CD4-positive, alpha-beta memory T cell (primary cell): ENCODE data around the gene NR3C2. TPM values are rescaled to one million over a fixed set of nuclear protein-coding genes. Genes with fewer than 3 reads are reported as not detected.

Source experiments
- CTCF ChIA-PET: fragments of 350-600 bp; sonication (Branson Sonifier 250); formaldehyde crosslinking; loops from one replicate; lab custom pipeline; 2021; ENCODE audit warnings: inconsistent platforms; ENCODE audit not compliant: partially characterized antibody; lab: Charles Lee
- POLR2A ChIA-PET: fragments of 350-600 bp; sonication (Branson Sonifier 250); formaldehyde crosslinking; loops from one replicate; lab custom pipeline; 2021; ENCODE audit not compliant: partially characterized antibody; lab: Charles Lee
- DNase-seq, 5 donors: peaks; one replicate each; pipeline versions ENCODE4 v3.0.0 to v3.0.0-alpha.2; 2020 to 2022; ENCODE audit warnings: mixed read lengths in 1 of 5
- H3K27ac ChIP-seq: one replicate; pipeline ENCODE4 v1.7.0; 2013; ENCODE audit warnings: low read depth, low read length
- H3K27me3 ChIP-seq: 2 replicates; pipeline ENCODE4 v1.7.0; 2013; ENCODE audit warnings: mild to moderate bottlenecking, low read length, moderate library complexity; ENCODE audit not compliant: insufficient read depth
- H3K36me3 ChIP-seq: 2 replicates; pipeline ENCODE4 v1.7.0; 2013; ENCODE audit warnings: mild to moderate bottlenecking, low read length, moderate library complexity; ENCODE audit not compliant: insufficient read depth
- H3K4me1 ChIP-seq: 2 replicates; pipeline ENCODE4 v1.7.0; 2013; ENCODE audit warnings: mild to moderate bottlenecking, low read length, moderate library complexity; ENCODE audit not compliant: insufficient read depth
- H3K4me3 ChIP-seq, 2 donors: one replicate each; pipeline ENCODE4 v1.7.0; 2013; ENCODE audit warnings: low read length in 2 of 2, mild to moderate bottlenecking in 1 of 2
- H3K9me3 ChIP-seq, 2 donors: one replicate each; pipeline ENCODE4 v1.7.0; 2013; ENCODE audit warnings: low read length in 2 of 2, control low read depth in 1 of 2; ENCODE audit not compliant: control insufficient read depth in 1 of 2
- H3K27ac Mint-ChIP-seq, 7 donors: one replicate each; pipeline ENCODE4 v1.8.0; 2020 to 2021; ENCODE audit warnings: mixed read lengths in 7 of 7, mild to moderate bottlenecking in 6 of 7, inconsistent platforms in 3 of 7, moderate library complexity in 3 of 7
- H3K27me3 Mint-ChIP-seq, 2 donors: one replicate each; pipeline ENCODE4 v1.8.0; 2020 to 2021; ENCODE audit warnings: mixed read lengths in 2 of 2
- H3K36me3 Mint-ChIP-seq, 2 donors: one replicate each; pipeline ENCODE4 v1.8.0; 2020 to 2021; ENCODE audit warnings: mixed read lengths in 2 of 2, inconsistent platforms in 1 of 2, mild to moderate bottlenecking in 1 of 2
- H3K4me1 Mint-ChIP-seq, 4 donors: one replicate each; pipeline ENCODE4 v1.8.0; 2020 to 2021; ENCODE audit warnings: mixed read lengths in 4 of 4, mild to moderate bottlenecking in 1 of 4
- H3K4me3 Mint-ChIP-seq, 8 donors: one replicate each; pipeline ENCODE4 v1.8.0; 2020 to 2021; ENCODE audit warnings: mixed read lengths in 8 of 8, mild to moderate bottlenecking in 7 of 8, moderate library complexity in 6 of 8, inconsistent platforms in 3 of 8
- H3K9me3 Mint-ChIP-seq, 8 donors: one replicate each; pipeline ENCODE4 v1.8.0; 2020 to 2021; ENCODE audit warnings: mixed read lengths in 8 of 8, mild to moderate bottlenecking in 5 of 8, inconsistent platforms in 3 of 8, moderate library complexity in 1 of 8
- intact Hi-C: fragments of 100-400 bp; cut with micrococcal nuclease; formaldehyde crosslinking; loops from one replicate; pipeline ENCODE4 v1.15.1; 2023
- polyA plus RNA-seq, 2 donors: library from polyadenylated mRNA; unstranded; fragments of 300-500 nt; fragmentation: Illumina TruSeq; gene quantifications; one replicate each; pipeline ENCODE4 v1.2.3, GENCODE V29; 2021
- total RNA-seq, 2 experiments: library from RNA; stranded (reverse); gene quantifications; one replicate each; pipeline ENCODE4 v1.2.3, GENCODE V29; 2021

The NR3C2 gene
- total and polyA plus RNA-seq, 4 experiments from 2014 or later: 4.9 to 50.9 (median 26.8) TPM

- CTCF ChIA-PET: no interaction called here
Observed at GRCh38 chr4:148344352-148344751, 97.9 kb downstream of the NR3C2 start.

GRCh38 chr4:148341980-148342800 is 100.0 kb downstream of the NR3C2 start:
- CTCF ChIA-PET: no interaction called here
- H3K36me3 ChIP-seq: no peaks in the 10 kb centered on the region
- no peak for DNase-seq
- H3K27ac ChIP-seq: no peak overlapping the region
- Mint-ChIP-seq H3K9me3 (peaks cover 0 to 25% (median 16%) of the 10 kb centered on the region in 8 donors), H3K4me3 (peak overlapping the region in 1 of 8 donors; percentile 17), H3K27me3 (no peaks in the 10 kb centered on the region), H3K27ac (no peak overlapping the region), H3K4me1 (peaks cover 11 to 27% (median 18%) of the 10 kb centered on the region in 4 donors), H3K36me3 (peaks cover 10 to 21% of the 10 kb centered on the region in 2 donors)
- intact Hi-C loops: no loop called here
- no peak overlapping the region for H3K4me3 ChIP-seq
- H3K4me1 ChIP-seq: no peaks in the 10 kb centered on the region
- POLR2A ChIA-PET: interaction anchor here (1.0 kb wide), 1 partner anchor 100 kb away, joined by 3 read pairs; the partner anchor contains the start of gene NR3C2
- H3K9me3 ChIP-seq: no peaks in the 10 kb centered on the region
- H3K27me3 ChIP-seq: no peaks in the 10 kb centered on the region

More at GRCh38 chr4:148344352-148344751, 97.9 kb downstream of the NR3C2 start:
- POLR2A ChIA-PET: no interaction called here
- no peaks in the 10 kb centered on the region for H3K27me3 Mint-ChIP-seq
- H3K9me3 ChIP-seq: no peaks in the 10 kb centered on the region
- peaks cover 17 to 47% (median 32%) of the 10 kb centered on the region in 4 donors for H3K4me1 Mint-ChIP-seq
- peaks cover 0 to 20% (median 15%) of the 10 kb centered on the region in 8 donors for H3K9me3 Mint-ChIP-seq
- no peaks in the 10 kb centered on the region for H3K27me3 ChIP-seq
- intact Hi-C loops: no loop called here
- peak overlapping the region in 1 of 7 donors; percentile 43 for H3K27ac Mint-ChIP-seq
- H3K4me1 ChIP-seq: peaks cover 4% of the 10 kb centered on the region
- H3K4me3 Mint-ChIP-seq: no peak overlapping the region
- DNase-seq: no peak
- H3K27ac ChIP-seq: no peak overlapping the region
- H3K4me3 ChIP-seq: no peak overlapping the region
- H3K36me3 Mint-ChIP-seq: peaks cover 10 to 21% of the 10 kb centered on the region in 2 donors
- H3K36me3 ChIP-seq: no peaks in the 10 kb centered on the region

- intact Hi-C loops: loop anchor here (10.0 kb wide), 1 partner anchor 50 kb away; no protein-coding TSS in a partner anchor
- Mint-ChIP-seq H3K36me3 (peaks cover 8 to 18% of the 10 kb centered on the region in 2 donors), H3K27ac (no peak overlapping the region), H3K27me3 (no peaks in the 10 kb centered on the region), H3K4me1 (peaks cover 4 to 28% (median 10%) of the 10 kb centered on the region in 4 donors), H3K9me3 (peaks cover 0 to 13% (median 8%) of the 10 kb centered on the region in 8 donors), H3K4me3 (no peak overlapping the region)
- H3K4me1 ChIP-seq: no peaks in the 10 kb centered on the region
- no peaks in the 10 kb centered on the region for H3K27me3 ChIP-seq
- no peak overlapping the region for H3K27ac ChIP-seq
- H3K36me3 ChIP-seq: no peaks in the 10 kb centered on the region
- no peak overlapping the region for H3K4me3 ChIP-seq
- ChIA-PET POLR2A (no interaction called here), CTCF (no interaction called here)
- no peak for DNase-seq
- no peaks in the 10 kb centered on the region for H3K9me3 ChIP-seq
Observed at GRCh38 chr4:148335133-148335532, 107.1 kb downstream of the NR3C2 start.

DNA sequence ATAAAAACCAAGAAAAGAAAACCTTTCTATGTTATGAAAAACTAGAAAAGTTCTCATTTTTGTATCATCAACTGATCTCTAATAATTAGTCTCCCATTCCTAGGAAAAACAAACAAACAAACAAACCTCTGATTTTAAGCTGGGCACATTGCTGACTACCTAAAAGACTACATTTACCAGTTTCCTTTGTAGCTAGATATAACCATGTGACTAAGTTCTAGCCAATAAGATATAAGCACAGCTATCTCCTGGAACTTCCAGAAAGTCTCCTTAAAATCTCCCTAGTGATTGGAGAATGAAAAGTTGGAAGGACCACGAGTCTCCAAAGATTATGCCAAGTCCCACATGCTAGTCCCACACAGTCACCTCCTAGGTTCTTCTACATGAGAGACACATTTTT is 108.9 kb downstream of the NR3C2 start:
- DNase-seq: no peak
- Histone ChIP-seq H3K4me1 (no peaks in the 10 kb centered on the region), H3K4me3 (no peak overlapping the region), H3K27me3 (no peaks in the 10 kb centered on the region), H3K27ac (no peak overlapping the region), H3K9me3 (no peaks in the 10 kb centered on the region), H3K36me3 (no peaks in the 10 kb centered on the region)
- Mint-ChIP-seq H3K4me3 (peak overlapping the region in 1 of 8 donors; percentile 20), H3K4me1 (peaks cover 9 to 32% (median 13%) of the 10 kb centered on the region in 4 donors), H3K27ac (peak overlapping the region in 1 of 7 donors; percentile 4), H3K27me3 (no peaks in the 10 kb centered on the region), H3K36me3 (peaks cover 1 to 11% of the 10 kb centered on the region in 2 donors), H3K9me3 (peaks cover 0 to 2% (median 0%) of the 10 kb centered on the region in 8 donors)
- ChIA-PET POLR2A (no interaction called here), CTCF (interaction anchor here (0.6 kb wide), 1 partner anchor 144 kb away, joined by 3 read pairs; no protein-coding TSS in a partner anchor)
- intact Hi-C loops: loop anchor here (10.0 kb wide), 1 partner anchor 48 kb away; no protein-coding TSS in a partner anchor

DNA sequence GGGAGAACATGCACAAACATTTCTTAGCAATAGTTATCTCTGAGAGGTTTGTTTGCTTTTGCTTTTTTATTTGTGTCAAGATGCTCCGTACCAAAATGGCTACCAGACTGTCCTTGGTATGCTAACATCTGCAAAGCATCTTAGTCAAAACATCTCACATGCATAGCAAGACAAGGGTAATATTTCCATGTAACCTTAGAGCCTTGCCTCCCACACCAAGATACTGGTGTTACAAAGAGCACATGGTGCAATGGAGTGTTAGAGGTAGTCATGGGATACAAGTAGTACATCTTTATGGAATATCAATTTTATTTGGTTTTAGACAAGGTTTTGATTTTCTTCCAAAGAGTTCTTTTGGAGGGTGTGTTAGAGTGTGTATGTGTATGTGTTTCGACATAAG is 109.7 kb downstream of the NR3C2 start:
- no peak overlapping the region for H3K4me3 ChIP-seq
- Mint-ChIP-seq H3K27ac (no peak overlapping the region), H3K4me1 (peaks cover 17 to 40% (median 20%) of the 10 kb centered on the region in 4 donors), H3K27me3 (no peaks in the 10 kb centered on the region), H3K9me3 (peaks cover 0 to 2% (median 0%) of the 10 kb centered on the region in 8 donors), H3K4me3 (no peak overlapping the region), H3K36me3 (peaks cover 1 to 11% of the 10 kb centered on the region in 2 donors)
- no peak overlapping the region for H3K27ac ChIP-seq
- H3K4me1 ChIP-seq: no peaks in the 10 kb centered on the region
- no peaks in the 10 kb centered on the region for H3K36me3 ChIP-seq
- no peaks in the 10 kb centered on the region for H3K9me3 ChIP-seq
- ChIA-PET POLR2A (no interaction called here), CTCF (no interaction called here)
- no peak for DNase-seq
- H3K27me3 ChIP-seq: no peaks in the 10 kb centered on the region
- intact Hi-C loops: loop anchor here (10.0 kb wide), 1 partner anchor 48 kb away; no protein-coding TSS in a partner anchor

DNA sequence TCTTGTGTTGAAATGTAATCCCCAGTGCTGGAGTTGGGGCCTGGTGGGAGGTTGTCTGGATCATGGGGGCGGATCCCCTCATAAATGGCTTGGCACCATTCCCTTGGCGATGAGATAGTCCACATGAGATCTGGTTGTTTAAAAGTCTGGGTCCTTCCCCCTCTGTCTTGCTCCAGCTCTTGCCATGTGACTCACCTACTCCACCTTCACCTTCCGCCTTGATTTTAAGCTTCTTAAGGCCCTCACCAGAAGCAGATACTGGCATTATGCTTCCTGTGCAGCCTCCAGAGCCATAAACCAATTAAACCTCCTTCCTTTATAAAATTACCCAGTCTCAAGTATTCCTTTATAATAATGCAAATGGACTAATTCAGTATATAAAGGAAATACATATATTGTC is 111.5 kb downstream of the NR3C2 start:
- Mint-ChIP-seq H3K9me3 (peaks cover 0 to 2% (median 0%) of the 10 kb centered on the region in 8 donors), H3K36me3 (peaks cover 0 to 11% of the 10 kb centered on the region in 2 donors), H3K4me3 (peak overlapping the region in 1 of 8 donors; percentile 22), H3K27ac (no peak overlapping the region), H3K27me3 (no peaks in the 10 kb centered on the region), H3K4me1 (peaks cover 21 to 42% (median 24%) of the 10 kb centered on the region in 4 donors)
- CTCF ChIA-PET: no interaction called here
- Histone ChIP-seq H3K9me3 (no peaks in the 10 kb centered on the region), H3K4me3 (no peak overlapping the region), H3K27ac (no peak overlapping the region), H3K36me3 (no peaks in the 10 kb centered on the region), H3K4me1 (no peaks in the 10 kb centered on the region), H3K27me3 (no peaks in the 10 kb centered on the region)
- no peak for DNase-seq
- POLR2A ChIA-PET: no interaction called here
- intact Hi-C loops: loop anchor here (10.0 kb wide), 1 partner anchor 46 kb away; no protein-coding TSS in a partner anchor

- H3K4me3 Mint-ChIP-seq: no peak overlapping the region
- POLR2A ChIA-PET: no interaction called here
- no peak overlapping the region for H3K4me3 ChIP-seq
Observed at GRCh38 chr4:148330161-148330560, 112.1 kb downstream of the NR3C2 start.

More at GRCh38 chr4:148330161-148330560, 112.1 kb downstream of the NR3C2 start:
- Histone ChIP-seq H3K4me1 (no peaks in the 10 kb centered on the region), H3K9me3 (no peaks in the 10 kb centered on the region), H3K27me3 (no peaks in the 10 kb centered on the region), H3K27ac (no peak overlapping the region), H3K36me3 (no peaks in the 10 kb centered on the region)
- CTCF ChIA-PET: no interaction called here
- intact Hi-C loops: loop anchor here (10.0 kb wide), 1 partner anchor 45 kb away; no protein-coding TSS in a partner anchor
- Mint-ChIP-seq H3K36me3 (peaks cover 2 to 10% of the 10 kb centered on the region in 2 donors), H3K4me1 (peaks cover 24 to 47% (median 28%) of the 10 kb centered on the region in 4 donors), H3K9me3 (peaks cover 0 to 2% (median 0%) of the 10 kb centered on the region in 8 donors), H3K27me3 (no peaks in the 10 kb centered on the region), H3K27ac (no peak overlapping the region)
- DNase-seq: no peak
